Epidermal melanocyte (primary cell): ENCODE measurements around the gene NR0B1.

Experiments used
- DNase-seq: peaks from one replicate; pipeline ENCODE4 v3.0.0; 2011; ENCODE audit warnings: low spot score; ENCODE audit not compliant: insufficient read length

The NR0B1 gene

GRCh38 chrX:30275498-30275897 is 33.7 kb downstream of the NR0B1 start:
- DNase-seq: no peak

- no peak for DNase-seq
These were observed 38.6 kb downstream of the NR0B1 start for GRCh38 chrX:30270639-30271038.

- DNase-seq: no peak
These were observed 46.4 kb downstream of the NR0B1 start for GRCh38 chrX:30262763-30263162.

- DNase-seq: no peak
These were observed 48.2 kb downstream of the NR0B1 start for GRCh38 chrX:30261012-30261411.

GRCh38 chrX:30259927-30260326 is 49.3 kb downstream of the NR0B1 start:
- no peak for DNase-seq
